Activated T-helper 1 cell treated with anti-CD3 and anti-CD28 coated beads, Interleukin-2, amount 50 U/mL, for 16 hours (primary cell): ENCODE results near the gene CPT1C.

Source experiments
- DNase-seq, 2 donors: peaks; one replicate each; pipeline ENCODE4 v3.0.0-alpha.2; 2020; ENCODE audit warnings: low read depth in 1 of 2, low spot score in 1 of 2

Gene CPT1C

DNA sequence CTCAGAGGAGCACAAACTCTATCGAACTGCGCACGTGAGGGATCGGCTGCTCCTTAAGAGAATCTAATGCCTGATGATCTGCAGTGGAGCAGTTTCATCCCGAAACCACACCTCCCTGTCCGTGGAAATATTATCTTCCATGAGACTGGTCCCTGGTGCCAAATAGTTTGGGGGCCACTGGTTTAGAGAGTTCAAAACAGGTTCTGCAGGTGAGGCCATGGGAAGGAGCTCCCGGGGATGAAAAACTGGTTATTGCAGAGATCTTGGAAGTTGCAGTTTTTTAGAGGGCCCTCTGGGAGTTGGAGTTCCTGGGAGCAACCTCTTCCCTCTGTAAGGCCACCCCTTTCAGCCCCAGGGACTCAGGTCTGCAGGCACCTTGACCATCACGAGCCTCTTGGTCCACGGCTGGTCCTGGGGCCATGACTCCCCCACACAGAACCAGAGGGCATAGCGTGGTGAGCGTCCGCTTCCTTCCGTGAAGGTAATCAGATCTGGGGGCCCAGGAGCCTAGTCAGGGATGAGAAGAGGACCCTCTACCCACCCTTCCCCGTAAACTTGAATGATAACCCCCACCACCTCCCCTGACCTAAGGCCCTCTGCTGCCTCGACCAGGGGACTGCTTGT, 30.5 kb upstream of the CPT1C start:
- no peak for DNase-seq

DNA sequence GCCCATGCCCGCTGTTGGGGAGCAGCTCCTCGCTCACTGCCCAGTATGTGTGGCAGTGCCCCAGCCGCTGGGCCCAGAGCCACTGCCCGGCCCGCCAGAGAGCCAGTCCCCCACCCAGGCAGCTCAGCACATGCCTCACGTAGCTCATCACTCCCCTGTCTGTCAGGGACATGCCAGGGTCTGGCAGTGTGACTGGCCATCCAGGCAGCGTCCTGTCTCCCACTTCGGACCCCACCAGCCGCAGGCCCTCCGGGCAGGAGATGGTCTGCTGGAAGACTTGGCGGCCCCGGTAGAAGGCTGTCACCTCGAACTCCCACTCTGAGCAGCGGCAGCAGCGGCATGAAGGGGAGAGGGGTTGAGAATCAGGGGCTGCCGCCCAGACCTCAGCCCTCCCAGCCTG, 28.9 kb upstream of the CPT1C start:
- no peak for DNase-seq

DNA sequence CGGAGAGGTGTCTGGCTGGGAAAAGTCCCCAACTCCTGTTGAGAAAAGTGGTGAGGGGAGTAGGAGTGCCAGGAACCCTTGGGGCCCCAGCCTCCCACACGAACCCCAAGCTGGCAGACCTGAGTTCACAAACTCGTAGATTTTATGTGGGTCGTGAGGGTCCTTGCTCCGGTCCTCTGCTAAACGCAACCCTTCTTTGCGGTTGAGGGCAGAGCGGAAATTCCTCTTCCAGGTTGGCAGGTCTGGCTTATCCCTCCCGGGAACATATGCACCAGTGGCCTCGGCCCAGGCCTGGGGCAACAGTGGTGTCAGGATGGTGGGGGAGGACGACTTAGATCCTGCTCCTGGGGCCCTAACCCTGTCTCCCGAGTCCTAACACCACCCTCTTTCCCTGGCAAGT, 27.7 kb upstream of the CPT1C start:
- no peak for DNase-seq

DNA sequence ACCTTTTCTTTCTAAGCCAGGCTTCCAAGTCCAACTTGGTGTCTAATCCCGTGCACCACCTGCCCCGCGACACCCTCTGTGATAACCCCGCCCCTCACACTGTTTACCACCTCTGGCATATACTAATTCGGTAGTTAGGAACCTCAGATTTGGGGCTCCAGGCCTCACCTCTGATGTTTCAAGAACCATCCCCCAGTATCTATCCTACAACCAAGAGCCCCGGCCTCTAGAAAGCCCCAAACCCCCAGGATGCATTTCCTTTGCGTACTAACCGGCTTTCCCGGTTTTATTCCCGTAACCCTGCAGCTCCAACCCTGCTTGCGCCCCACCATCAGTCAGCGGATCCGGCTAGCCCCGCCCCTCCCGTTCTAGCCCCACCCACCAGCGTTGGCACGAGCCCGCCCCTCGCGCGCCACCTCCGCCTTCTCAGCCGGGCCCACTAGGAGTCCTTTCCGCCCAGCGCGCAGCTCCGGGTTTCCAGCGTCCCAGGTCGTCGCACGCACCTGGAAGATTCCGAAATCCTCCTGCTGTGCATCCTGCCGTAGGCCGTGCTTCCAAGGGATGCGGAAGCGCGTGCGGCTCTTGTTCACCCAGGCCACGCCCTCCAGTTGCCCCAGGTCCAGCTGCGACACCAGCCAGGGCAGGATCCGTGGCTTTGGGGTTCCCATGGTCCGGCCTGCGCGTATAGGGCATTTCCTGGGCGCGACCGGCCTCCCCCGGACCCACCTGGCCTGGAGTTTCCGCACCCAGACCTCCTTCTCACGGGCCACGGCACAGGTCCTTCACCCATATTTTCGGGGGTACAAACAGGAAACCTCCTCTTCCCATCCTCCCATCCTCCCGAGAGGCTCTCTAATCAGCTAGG, 26.5 kb upstream of the CPT1C start:
- peak; percentile 86 to 95 for DNase-seq

GRCh38 chr19:49665036-49665350, 25.9 kb upstream of the CPT1C start:
- DNase-seq = no peak

GRCh38 chr19:49665351-49666119, 25.4 kb upstream of the CPT1C start, which contains the start of the genes BCL2L12 and IRF3:
BCL2L12 (plus strand) TSS chr19:49665933; CDS start chr19:49666693, 760 bp downstream.
IRF3 (minus strand) TSS chr19:49665857; CDS start chr19:49664838, 1,019 bp downstream.
- peak; percentile 99 for DNase-seq

DNA sequence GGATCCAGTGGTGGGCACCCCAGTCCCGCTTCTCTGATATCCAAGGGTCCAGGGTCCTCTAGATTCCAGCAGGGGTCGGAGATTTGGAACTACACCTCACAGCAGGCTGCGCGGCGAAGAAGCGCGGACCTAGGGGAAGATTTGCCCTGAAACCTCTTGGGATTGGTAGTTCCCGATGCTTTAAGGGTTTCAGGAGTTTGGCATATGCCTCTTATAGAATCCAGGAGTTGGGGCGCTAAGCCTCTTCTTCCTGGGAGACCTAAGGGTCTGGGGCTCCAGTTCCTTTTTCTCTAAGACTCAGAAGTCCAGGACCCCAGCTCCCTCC, 24.8 kb upstream of the CPT1C start:
- DNase-seq = no peak

GRCh38 chr19:49667473-49667872, 23.4 kb upstream of the CPT1C start:
- DNase-seq = no peak

DNA sequence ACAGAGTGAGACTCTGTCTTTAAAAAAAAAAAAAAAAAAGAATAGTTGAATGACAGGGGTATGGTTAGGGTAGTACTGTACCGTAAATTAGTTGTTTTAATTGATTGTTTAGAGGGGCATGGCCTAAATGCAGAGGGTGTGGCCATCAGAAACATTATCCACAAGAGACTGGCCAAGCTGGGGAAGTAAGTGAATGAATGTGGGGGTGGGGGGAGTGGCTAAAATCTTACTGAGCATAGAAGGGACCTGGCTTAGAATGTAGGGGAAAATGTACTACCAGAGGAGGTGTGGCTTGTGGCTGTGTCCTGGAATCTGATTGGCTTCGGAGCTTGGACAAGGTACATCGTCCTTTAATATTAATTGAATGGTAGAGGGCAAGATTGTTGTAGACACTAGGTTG, 21.4 kb upstream of the CPT1C start:
- no peak for DNase-seq

GRCh38 chr19:49672131-49672919, 18.6 kb upstream of the CPT1C start:
- DNase-seq = peak; percentile 61 to 68

GRCh38 chr19:49676136-49676783, 14.7 kb upstream of the CPT1C start:
- DNase-seq = peak in 1 of 2 donors; percentile 37

DNA sequence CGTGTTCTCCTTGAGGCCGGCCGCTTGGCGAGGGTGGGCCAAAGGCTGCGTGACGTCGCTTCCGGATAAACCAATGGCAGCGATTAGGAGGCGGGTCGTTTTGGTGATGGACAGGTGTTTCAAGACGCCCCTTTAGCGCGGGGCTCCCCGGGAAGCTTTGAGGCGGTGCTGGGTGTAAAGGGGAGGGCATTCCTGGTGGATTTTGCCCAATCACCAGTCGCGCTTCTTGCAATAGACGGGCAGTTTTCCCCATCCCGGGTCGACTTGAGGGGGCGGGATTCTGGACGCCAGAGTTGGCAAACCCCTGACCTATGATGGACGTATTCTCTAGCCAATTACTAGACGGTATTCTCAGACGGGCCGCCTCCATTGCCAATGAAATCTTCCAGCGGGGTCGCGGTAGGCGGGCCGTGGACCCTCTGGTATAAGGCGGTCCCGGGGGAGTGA, 14.1 kb upstream of the CPT1C start:
- peak; percentile 94 to 97 for DNase-seq

GRCh38 chr19:49677231-49677900, 13.6 kb upstream of the CPT1C start, which contains the start of gene PRMT1:
PRMT1 (plus strand) TSS chr19:49677271; CDS start chr19:49677281, 10 bp downstream.
- DNase-seq = peak in 1 of 2 donors; percentile 49

- peak; percentile 66 to 71 for DNase-seq
These were observed 12.8 kb upstream of the CPT1C start for GRCh38 chr19:49677901-49678674.

DNA sequence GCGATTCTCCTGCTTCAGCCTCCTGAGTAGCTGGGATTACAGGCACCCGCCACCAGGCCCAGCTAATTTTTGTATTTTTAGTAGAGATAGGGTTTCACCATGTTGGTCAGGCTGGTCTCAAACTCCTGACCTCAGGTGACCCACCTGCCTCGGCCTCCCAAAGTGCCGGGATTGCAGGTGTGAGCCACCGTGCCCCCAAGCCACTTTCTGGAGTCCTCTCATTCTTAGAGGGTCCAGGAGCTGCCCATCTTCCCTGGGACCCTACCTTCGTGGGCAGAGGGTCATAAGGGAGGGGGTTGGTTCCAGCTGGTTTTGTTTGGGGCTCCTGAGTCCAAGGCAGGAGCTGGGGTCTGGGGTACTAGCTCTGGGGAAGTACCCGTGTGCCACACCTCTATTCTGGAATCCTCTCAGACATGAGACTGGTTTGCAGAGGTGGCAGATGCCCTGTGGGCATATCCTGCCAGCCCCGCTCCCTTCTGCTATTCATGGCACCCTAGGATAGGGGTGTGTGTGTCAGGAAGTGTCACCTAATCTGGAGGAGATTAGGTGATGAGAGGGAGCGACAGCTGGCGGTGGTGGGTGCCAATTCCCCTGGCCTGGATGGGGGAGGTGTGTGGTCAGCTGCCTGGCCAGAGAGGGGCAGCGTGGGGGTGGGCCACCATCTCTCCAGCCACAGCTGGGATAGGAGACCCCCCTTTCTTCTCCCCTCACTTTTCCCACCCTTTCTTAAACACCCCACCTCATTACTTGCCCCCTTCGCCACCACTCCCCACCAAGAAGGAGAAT, 11.7 kb upstream of the CPT1C start:
- no peak for DNase-seq

GRCh38 chr19:49679771-49680413, 11.0 kb upstream of the CPT1C start:
- no peak for DNase-seq

DNA sequence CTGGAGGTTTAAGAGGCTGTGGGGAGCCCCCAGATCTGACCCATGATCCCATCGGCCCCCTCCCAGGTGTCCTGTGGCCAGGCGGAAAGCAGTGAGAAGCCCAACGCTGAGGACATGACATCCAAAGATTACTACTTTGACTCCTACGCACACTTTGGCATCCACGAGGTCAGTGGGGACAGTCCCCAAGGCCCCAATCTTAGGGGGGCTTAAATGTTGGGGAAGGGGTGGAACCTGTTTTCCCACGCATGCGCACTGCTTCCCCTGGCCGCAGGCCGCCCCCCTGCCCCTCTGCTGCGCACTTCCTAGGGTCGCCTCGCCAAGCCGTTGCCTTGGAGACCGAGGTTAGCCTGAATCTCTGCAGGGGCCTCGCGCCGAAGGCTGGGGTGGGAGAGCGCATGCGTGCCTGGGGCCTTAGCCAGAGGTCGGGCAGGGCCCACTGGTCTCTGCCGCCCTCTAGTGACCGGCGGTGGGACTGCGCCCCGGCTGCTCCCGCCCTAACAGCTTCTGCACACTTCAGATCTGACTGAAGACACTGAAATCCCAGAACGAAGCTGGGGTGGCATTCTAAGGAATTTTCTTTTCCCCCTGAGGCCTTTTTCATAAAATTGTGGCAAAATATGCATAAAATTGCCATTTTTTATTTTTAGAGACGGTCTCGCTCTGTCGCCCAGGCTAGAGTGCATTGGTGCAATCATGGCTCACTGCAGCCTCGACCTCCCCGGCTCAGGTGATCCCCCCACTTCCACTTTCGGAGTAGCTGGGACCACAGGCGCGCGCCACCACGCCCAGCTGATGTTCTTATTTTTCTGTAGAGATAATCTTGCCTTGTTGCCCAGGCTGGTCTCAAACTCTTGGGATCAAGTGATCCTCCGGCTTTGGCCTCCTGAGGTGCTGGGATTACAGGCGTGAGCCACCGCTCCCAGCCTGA, 10.2 kb upstream of the CPT1C start:
- peak; percentile 92 to 95 for DNase-seq
